T-helper 9 cell (primary cell): Measurements from ENCODE around the gene ANO2.

Experiments
- DNase-seq: peaks from one replicate; pipeline ENCODE4 v3.0.0-alpha.2; 2020

ANO2 gene

DNA sequence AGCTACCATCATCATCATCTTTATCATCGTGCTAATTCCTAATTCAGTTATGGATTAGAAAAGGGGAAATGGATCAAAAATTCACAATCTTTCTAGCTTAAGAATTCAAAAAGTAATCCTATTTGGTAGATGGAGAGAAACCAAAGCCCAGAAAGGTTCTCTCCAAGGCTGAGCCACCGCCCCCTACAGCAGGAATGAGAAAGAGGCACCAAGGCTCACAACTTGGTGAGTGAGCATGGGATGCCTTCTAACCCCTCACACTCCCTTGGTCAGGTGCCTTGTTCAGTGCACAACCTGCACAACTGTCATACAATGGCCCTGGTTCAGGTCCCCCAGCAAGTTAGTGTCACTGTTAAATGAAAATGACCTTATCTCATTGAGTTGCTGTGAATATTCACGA, 171.5 kb downstream of the ANO2 start:
- DNase-seq, result no peak

DNA sequence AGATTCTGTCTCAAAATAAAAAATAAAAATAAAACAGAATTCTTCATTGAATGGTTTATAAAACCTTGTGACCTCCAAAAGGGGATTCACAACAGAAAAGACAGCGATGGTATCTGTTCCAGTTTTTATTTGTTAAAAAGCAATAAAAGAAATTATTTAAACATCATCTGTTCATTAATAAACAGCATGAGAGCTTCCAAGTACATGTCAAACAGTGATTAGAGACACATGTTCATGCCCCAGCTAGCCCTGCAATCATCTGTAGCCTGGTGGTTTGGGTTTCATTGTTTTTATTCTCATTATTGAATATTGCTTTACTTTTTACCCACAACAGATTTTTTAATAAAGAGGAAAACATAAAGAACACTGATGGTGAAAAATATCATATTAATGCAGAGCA, 173.3 kb downstream of the ANO2 start:
- no peak for DNase-seq

DNA sequence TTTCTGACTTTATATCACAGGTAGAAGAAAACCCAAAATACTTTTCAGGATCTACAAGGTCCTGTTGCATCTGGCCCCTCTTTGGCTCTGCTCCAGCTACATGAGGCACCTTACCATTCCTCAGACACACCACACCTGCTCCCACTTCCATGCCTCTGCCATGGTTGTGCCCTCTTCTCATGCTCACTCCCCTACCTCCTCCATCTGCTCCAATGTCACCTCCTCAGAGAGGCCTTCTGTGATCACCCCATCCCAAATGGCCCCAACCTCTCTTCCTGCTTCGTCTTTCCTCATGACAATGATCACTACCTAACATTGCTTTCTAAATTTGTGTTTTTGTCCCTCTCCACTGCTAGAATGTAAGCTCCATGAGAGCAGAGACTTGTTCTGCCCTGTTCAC, 174.3 kb downstream of the ANO2 start:
- no peak for DNase-seq

DNA sequence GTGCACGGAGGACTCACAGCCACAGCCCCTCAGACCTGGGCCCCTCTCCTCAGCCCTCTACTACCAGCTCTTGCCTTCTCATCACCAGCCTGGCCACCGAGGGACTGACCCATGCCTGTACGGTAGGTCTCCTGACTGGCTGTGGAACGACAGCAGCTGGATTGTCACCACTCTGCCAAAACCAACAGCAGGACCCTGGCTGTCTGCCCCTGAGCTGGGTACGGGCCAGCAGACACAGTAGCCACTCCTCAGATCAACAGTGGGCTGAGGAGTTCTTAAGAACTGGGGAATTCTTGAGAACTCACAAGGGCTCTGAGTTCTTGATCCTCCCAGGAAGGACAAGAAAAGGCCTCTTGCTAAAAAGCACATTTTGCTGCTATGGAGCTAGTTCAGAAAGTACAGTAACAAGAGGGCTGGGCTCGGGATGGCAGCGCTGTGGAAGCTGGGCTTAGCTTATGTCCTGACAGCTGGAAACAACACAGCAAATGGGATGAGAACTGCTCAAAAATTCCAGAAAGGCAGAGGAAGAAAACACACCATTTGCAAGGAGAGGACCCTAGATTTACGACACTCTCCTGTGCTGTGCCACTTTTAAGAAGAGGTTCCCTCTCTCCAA, 176.4 kb downstream of the ANO2 start:
- no peak for DNase-seq

DNA sequence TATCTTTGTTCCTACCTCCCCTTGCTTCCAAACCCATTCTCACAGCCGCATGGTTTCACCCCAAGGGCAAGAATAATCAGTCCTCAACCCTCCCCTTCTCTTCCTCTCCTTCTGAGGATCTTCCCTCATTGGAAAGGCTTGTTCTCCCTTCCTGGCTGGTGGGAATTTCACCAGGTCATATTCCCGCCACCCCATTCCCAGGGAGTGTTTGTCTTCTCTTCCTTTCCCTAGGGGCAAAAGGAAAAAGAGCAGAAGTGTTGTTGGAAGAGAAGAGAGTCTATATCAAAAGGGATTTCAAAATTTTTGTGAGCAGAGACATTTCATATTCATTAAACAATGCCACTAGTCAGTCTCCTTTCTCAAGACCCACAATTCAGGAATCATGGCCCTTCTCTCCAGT, 176.9 kb downstream of the ANO2 start:
- no peak for DNase-seq

DNA sequence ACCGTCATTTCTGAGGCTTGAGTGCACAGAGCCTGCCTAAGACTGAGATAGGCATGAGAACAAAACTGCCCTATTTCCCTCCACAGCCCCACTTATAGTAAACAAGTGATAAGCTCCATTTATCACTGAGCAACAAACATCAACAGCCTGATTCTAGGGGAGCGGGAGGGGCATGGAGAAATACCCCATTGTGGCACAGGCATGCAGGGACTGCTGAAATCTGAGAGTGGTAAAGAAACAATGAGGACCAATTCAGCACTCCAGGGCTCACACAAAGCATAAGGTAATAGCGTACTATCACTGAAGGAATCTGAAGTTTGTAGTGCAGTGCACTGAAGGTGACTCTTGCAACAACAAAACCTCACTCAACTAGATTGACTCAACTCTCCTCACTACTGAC, 186.7 kb downstream of the ANO2 start:
- no peak for DNase-seq

DNA sequence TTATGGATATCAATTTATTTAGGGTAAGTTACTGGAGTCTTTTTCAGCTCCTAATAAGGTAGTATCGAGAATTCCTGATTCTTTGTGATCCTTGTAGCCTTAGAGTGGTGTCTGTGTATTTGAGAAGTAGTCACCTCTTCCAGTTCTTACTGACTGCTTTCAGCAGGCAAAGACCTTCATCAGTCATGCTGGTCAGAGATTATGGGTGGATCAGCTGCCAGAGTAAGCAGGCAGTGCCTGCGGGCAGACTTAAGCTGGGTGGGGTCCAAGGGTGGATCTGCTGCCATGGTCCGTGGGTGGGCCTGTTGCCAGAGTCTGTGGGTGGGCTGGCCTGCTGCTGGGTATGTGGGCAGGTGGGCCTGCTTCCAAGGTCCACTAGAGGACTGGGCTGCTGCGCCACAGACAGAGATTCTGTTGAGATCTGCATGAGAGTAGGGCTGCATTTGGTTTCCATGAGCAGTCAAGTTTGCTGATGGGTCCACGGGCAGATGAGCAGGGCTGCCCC, 188.7 kb downstream of the ANO2 start:
- no peak for DNase-seq

DNA sequence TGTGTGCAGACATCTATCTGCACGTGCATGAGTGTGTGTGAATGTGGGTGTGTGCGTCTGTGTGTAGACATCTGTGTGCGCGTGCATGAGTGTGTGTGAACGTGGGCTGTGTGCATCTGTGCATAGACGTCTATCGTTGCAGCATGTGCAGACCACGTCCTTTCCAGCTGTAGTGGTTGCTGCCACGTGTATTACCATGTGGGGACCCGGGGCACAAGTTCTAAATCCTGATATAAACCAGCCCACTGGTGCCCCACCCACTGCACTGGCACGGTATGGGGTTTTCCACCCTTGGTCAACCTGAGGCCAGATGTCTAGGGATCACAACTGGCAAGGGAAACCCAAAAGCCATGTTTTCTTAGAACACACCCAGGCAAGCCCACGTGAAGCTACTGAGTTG, 197.0 kb downstream of the ANO2 start:
- DNase-seq, result no peak

DNA sequence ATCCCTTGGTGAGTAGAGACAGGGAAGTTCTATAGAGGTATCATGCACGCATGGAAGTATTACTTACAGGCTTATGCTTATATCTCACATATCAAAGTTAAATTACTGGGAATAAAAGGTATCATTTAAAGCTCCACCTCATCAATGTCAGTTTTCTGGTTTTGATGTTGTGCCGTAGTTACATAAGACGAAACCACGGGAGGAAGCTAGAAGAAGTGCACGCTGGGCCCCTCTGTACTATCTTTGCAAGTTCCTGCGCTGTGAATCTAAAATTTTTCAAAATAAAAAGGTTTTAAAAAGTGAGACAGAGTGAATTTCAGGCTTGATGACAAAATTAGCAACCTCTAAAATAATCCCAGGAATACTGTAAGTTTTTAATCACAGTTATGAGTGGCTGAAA, 198.1 kb downstream of the ANO2 start:
- DNase-seq, result no peak

DNA sequence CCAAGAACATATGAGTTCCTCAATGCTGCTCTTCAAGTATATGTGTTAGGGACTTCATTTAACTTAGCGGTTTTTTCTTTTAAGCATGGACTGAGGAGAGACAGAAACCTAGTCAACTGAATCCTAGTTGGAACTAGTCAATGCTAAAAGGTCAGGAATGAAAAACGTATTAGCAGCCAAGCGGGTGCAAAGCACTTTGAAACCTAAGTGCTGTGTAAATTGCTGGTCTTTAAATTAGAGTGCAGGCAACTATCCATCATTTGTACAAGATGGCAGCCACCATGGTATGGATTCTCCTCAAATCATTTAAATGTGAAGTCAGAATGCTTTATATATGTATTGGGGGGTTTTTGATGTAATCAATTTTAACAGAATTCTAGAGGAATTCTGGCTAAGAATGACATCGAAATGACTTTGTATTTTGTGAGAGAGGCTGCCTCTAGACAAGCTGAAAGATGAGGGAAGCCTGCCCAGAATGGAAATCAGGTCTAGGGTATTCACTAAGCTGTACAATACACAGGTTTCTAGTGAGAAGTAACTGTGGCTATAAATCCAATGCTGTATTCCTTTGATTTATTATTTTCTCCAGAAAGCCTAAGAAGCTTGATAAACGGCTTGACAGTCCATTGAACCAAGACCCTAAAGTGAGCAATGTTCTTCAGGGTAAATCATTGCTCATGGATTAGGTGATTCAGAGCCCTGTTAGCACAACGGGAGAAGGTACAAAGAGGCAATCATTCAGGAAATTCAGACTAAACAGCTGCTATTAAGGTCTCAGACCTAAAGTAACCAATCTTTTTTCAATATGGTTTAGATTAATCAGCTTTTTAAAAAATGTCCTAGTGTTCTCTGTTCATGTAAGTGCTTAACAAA, 198.8 kb downstream of the ANO2 start:
- no peak for DNase-seq

DNA sequence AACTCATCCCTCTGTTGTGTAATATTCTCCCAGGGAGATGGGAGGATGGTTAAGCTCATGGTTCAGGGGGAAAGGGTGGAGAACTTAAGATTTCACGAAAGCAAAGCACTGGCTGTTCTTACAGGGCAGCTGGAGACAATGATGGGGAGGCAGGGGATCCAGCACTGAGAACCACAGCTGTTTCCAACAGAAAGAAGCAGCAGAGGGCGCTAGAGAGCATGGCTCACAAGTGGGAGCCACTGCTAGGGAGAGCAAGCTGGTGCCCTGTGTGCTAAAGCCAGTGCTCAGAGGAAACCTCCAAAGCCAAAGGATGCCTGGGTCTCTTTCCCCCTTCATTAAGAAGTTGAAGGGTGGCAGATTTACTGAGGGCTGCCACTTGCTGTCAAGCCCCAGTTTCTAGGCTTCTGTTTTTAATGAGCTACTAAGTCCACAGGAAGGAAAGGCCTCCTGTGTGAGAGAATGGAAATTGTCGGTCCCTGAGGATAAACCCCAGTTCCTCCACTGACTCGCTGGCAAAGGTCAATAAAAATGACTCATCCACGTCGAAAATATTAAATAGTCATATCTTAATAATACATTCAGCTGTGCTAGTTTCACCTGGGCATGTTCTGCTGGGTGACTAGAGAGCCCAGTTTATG, 199.7 kb downstream of the ANO2 start:
- DNase-seq, result peak; percentile 5

DNA sequence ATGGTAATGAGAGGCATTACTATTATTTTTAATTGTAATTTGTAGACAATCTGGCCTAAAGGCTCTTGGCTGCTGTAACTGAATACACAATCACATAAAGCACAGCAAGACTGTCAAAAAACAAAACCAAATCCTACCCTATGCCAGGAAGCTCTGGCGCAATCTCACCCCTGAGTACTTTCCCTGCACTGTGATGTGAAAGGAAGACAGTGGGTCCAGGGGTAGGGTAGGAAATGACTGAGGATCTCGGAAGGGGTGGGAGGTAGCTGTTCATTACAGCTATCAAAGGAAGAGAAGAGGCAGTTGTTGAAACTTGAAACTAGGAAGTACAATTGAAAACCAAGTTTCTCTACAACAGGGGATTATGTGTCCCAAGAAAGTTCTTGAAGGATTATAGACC, 202.8 kb downstream of the ANO2 start:
- DNase-seq, result no peak

DNA sequence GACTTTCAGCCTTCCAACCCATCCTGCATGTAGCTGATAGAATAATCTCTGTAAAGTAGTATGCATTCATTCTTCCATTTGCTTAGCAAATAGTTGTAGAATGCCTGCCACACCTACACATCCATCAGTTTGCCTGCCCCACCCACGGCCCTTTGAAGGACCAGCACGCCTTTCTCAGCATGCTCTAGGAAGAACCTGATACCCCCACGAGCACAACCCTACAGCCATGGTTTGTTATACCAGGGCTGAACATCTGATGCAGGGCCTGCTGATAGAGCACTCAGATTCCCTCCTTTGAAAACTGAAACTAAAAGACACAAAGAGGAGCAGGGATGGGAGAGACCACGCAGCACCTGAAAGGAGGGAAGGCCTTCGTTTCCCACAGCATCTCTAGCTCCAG, 205.1 kb downstream of the ANO2 start:
- DNase-seq, result no peak

DNA sequence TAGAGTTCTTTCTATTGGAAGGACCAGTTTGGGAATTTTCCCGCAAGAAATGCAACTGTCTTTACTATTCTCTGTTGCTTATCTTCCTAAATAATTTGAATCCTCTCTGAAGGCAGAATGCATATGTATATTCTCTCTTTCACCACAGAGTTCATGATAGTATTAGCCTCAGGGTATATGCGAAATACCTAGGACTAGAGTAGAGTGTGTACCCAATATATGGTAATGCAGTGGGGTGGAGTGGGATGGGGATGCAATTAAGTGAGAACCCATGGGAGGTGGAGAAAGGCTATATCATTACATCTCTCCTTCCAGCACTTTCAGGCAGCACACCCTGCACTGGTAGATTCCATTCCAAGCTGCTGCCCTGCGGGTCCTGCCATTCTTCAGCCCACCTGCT, 207.3 kb downstream of the ANO2 start:
- DNase-seq, result no peak

DNA sequence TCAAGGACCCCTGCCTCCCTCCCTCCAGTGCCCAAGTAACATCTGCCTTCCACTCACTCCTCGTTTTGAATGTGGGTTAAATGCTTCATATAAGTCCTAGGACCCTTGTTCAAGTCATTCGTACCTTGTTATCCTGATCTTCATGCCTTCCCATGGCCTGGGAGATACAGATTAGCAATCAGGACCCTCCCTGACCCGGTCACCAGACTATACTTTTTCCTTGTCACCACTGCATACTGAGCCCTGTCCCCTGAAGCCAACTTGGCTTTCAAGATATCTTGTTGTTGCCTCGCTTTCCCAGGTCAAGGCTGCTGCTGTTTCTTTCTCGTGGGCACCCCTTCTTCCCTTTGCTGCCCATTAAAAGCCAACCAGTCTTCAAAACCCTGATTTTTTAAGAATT, 208.5 kb downstream of the ANO2 start:
- no peak for DNase-seq

DNA sequence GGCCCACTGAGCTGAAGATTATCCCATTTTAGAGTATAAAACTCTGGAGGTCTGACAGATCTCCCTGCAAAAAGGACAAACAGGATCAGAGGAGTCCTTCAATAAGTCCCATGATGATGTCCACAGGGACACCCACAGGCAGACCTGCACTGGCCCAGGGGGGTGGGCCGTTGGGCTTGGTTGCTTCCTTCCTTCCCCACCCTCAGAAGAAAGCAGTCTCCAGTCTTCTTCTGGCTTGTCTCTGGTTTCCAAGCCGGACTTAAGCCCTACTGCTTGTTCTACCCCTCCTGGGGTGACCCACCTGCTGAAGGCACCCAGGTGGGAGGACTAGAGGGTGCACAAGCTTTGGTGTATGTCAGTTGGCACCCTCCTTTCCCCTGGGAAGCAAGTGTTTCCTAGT, 209.0 kb downstream of the ANO2 start:
- DNase-seq, result no peak

DNA sequence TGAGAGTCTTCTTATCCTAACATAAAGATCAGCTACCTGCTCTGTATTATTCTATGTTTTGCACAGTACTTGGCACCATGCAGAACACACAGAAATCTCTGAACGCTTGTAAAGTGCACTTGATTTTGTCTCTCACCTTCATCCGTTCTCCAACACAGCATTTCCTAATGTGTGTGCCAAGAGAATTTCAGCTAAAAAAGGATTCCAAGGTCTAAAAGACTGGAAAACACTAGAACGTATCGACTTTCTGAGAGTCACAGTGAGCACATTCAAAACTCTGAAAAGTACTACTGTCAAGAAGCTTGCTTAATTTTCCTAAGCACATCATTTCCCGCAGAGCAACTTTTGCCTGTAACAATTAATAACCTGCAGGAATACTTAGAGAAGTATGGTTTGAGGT, 211.1 kb downstream of the ANO2 start:
- DNase-seq, result no peak

DNA sequence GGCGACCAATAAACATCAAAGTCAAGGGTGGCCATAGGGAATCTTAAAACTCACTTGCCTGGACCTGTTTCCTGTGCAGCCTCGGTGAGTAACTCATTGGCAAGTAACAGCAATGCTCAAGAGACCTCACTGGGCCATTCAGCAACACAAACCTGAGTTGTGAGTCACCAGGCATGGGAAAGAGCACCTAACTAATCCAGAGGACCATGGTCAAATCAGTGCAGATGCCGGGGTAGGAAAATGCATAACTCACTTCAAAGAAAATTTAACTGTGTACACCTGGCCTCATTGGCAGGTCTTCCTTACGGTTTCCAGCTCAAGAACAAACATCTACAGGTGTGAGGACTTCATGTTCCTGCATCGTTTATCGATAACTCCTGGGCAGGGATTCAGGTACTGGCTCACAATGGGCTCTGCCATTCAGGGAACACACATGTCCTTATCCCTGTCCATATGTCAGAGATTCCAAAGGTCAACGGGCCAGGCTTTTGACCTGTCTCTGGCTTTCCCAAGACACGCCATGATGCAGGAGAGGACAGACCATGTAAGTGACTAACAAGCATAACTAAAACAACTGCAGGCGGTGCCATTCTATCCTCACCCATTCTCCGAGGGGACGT, 211.8 kb downstream of the ANO2 start:
- no peak for DNase-seq

DNA sequence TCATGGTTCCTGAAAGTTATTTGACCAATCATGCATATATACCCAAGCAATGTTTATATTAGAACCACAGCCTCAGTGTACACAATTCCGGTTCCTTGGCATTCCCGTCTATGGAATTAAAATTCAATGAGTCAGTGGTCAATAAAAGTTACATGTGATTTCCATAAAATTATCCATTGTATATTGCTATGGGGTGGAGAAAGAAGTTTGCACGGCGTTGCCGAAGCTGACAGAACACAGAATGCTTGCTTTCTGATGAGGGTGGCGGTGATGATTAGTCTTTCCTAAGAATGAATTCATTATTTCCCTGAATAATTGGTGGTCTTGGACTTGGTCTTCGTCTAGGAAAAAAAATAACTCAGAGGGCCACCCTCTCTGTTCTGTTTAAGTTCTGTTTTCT, 214.1 kb downstream of the ANO2 start:
- DNase-seq, result no peak

DNA sequence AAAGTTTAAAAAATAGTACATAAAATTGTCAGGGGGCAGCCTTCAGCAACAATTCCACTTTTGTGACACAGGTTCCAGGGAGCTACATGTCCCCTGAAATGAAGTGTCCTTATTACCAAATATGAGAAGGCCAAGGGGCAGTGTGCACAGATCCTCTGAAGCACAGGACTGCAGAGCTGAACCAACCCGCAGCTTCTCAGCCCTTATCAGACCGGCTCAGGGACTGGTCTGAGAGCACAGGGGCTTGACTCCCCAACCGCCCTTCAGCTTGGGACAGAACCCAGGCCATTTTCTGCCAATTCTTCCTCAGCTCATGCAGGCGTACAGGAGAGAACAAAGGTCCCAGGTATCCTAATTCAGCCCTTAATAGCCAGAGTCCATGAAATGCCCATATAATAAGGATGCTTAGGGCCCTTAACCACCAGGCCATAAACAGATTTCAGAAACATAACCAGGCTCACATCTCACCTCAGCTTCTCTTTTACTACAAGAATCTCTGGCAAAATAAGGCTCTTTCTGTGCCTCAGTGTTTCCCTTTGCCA, 221.3 kb downstream of the ANO2 start:
- no peak for DNase-seq

DNA sequence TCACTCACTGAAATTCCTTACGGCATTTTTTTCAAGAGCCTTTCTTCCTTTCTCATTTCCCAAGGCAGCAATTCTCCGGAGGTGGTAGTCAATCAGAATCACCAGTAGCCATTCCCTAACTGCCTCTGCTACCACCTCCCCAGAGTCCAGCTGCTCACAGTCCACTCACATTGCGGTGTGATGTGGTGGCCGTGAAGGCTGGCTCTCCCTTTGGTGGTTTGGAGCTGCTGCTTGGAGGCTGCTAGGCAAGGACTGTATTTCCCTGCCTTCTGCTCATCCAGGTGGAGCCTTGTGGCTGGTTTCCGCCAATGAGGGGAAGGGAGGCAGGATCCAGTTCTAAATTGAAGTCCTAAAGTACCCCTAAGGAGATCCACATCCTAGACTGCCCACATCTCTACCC, 222.0 kb downstream of the ANO2 start:
- DNase-seq, result no peak

DNA sequence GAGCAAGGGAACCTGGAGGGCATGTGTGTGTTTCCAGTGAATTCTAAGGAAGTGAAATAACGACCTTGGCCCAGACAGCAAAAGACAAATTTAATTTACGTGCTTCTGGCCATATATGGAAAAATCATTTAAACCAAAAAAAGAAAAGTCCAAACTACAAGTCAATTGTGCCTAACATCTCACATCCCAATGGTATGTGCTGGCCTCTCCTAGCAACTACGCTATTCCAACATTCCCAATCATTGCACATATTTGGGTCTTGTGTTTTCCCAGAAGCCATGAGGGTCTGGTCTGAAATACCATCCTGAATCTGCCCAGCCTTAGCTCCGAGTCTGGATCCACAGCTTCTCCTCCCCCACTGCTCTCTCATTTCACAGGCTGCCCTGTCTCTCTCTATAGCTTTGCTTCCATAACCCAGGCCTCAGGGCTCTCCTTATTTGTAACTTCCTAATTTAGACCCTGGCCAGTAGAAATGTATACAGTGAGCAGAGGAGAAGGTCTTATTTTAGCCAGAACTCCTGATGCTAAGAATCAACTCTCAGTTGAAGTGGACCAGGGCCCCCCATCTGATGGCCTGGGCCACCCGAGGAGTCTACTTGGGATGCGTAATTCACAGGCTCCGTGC, 224.6 kb downstream of the ANO2 start:
- DNase-seq, result no peak

DNA sequence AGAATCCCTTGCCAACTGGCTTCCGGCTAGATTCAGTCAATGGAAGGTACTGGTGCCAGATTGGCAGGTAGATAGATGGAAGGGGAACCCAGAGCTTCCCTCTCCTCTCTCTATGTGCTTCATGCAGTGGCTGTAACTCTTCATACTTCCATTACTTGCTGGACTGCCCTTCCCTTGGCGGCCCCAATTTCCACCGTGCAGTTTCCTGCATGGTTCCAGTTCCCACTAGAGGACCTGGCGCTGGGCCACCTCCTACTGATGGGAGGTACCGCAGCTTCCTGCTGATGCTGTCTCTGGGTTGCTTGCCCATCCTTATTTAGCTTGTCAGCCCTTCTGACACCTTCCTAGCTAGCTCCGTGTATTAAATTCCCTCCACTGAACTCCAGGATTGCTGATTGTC, 226.4 kb downstream of the ANO2 start:
- DNase-seq, result no peak
